Stimulated activated CD4-positive, alpha-beta T cell treated with anti-CD3 and anti-CD28 coated beads, Interleukin-1b, Interleukin-23, amount 100 ng/mL, for 1 hour (primary cell): ENCODE measurements around the gene ARID5B.

Experiments used
- DNase-seq, 2 donors: peaks; one replicate each; pipeline ENCODE4 v3.0.0-alpha.2; 2020; ENCODE audit warnings: low read depth in 2 of 2

ARID5B gene

DNA sequence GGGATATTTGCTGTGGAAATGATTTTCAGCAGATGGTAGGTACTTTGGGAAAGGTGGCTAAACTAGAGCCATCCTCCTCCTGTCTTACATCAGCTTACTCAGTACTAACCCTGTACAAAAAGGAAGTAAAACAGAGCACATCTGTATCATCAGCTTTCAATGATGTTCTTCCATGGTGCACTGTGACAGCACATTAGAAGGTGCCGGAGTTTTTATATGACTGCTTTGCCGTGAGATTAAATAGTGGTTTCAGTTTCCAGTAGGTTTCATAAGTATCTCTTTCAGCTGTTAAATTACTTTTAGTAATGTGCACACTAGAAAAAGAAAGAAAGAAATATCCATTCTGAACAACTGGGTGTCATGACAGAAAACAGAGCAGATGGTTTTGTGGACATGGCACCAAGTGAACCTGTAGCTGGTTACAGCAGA lies 86.5 kb downstream of the ARID5B start:
- DNase-seq, result no peak

DNA sequence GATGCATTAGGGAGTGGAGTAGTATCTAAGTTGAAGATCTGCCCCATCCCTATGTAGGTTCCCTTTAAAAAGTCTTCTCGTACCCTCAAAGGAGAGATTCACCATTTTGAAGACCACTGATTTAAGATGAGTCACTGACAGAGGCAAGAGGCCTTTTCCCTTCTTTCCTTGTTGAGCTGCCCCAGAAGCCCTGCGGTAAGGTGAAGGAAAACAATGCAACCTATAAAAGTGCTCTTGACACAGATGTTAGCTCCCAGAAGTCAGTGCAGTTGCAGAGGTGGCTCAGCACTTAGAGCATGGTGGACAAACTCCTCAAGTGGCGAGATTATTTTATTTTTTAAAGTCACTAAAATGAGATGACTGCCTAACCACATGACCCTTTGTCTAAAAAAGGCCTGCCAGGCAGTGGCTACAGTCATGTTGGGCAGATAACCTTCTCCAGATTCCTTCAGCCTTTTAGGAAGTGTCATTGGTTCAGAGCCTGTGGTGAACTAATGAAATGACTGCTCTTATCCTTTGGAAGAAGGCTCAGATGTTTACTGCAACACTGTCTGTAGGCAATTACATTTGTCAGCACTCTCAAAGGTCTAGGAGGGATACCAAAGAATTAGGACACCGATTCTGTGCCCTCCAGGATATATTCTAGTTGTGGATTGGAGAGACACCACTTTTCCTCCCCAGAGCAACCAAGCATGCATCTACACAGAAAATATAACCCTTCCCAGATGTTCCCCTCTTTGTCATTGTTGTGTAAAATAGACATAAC lies 88.7 kb downstream of the ARID5B start:
- no peak for DNase-seq

DNA sequence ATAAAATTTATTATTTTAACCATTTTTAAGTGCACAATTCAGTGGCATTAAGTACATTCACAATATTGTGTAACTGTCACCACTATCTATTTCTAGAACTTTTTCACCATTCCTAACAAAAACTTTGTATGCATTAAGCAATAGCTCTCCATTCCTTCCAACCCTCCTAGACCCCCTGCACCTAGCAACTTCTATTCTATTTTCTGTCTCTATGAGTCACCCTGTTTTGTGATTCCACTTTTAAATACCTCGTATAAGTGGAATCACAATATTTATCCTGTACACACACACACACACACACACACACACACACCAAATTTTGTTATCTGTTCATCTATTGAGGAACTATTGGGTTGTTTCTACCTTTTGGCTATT lies 89.2 kb downstream of the ARID5B start:
- no peak for DNase-seq

DNA sequence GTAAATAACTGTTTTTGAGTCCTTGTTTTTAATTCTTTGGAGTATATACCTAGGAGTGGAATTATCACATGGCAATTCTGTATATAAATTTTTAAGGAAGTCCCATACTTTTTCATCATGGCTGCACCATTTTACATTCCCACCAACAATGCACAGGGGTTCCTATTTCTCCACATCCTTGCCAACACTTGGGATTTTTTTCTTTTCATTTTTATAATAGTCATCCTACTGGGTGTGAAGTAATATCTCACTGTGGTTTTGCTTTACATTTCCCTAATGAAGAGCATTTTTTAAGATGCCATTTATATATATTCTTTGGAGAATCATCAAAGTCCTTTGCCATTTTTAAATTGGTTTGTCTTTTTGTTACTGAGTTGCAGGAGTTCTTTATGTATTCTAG lies 89.7 kb downstream of the ARID5B start:
- DNase-seq, result no peak

DNA sequence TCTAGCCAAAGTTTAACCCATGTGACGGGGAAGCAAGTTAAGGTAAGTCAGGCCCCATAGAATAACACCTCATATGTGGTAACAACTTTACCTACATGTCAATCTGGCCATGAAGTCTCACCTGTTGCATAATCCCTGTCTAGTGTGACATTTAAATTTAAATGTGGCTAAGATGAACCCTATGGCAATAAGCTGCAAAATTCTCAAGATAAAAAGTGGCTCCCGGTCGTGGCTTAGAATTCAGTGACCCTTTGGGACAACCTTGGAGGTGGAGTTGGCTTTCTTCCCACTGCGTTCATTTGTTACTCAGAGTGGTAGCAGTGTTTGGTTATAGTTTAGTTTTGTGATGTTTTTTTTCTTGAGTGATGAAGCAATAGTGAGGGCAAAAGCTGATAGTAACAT lies 90.6 kb downstream of the ARID5B start:
- no peak for DNase-seq

DNA sequence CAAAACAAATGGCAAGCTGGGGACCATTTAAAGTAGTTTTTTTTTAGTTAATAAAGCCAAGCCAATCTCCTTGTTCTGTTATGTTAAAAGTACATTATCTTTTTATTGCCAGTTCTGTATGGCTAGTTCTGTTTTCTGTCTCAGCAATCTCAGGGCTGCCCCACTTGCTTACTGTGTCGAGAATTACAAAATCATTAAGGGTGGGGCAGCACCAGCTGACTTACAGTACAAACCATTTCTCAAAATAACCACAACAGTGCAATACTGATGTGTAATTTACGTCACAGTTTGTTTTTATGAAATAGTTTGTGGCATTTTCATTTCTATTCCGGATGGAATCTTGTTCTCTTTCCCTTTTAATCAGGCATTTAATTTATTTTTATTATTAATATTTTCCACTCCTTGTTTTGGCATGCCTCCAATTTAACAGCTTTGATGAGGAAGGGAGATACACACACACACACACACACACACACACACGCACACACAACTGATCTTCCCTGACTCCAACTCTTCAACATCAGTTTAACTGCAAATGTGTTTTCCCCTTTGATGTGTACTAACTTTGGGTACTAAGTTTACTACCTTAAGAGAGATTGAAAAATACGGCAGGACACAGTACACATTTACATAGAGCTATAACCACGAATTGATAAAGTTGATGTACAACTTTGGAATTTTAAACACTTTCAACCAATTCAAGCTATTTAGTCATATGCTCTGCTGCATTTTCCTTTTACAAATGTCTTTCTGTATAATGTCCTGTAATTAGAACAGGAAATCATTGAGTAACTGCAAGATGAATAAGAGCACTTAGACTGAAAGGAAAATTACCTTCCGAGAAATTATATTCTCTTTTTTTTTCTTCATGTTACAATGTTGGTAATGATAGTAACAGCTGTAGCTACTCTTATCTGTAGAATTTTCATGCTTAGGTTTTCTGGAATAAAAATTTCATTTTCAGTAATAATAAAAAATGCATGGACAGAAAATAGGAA lies 91.5 kb downstream of the ARID5B start:
- peak; percentile 12 to 17 for DNase-seq

DNA sequence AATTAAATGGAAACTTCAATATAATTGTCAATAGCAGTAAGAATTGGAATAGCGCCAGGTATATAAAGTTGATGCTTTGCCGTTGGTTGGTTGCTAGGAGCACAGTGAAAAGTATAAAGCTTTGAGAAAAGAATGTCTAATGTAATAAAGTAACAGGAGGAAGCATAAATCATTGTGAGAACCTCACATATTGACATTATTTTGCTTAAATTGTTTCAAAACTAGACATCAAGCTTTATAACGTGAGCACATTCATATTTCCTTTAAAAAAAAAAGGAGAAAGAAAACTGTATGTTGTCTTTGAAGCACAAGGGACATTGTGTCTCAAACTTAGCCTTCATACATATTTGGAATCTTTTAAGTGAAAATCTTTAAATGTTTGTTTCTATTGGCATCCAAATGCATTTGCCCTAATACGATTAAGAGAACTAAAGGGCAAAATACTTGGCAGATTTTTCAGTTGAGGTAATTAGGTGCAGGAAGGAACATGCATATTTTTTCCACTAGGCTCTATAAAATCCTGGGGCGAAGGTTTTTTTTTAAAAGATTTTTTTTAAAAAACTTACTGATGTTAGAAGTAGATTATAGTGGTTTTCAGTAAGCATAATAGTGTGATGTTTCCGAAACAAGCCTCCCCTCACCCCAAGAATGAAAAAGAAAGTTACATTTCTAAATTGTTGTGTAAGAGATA lies 92.4 kb downstream of the ARID5B start:
- DNase-seq, result no peak

DNA sequence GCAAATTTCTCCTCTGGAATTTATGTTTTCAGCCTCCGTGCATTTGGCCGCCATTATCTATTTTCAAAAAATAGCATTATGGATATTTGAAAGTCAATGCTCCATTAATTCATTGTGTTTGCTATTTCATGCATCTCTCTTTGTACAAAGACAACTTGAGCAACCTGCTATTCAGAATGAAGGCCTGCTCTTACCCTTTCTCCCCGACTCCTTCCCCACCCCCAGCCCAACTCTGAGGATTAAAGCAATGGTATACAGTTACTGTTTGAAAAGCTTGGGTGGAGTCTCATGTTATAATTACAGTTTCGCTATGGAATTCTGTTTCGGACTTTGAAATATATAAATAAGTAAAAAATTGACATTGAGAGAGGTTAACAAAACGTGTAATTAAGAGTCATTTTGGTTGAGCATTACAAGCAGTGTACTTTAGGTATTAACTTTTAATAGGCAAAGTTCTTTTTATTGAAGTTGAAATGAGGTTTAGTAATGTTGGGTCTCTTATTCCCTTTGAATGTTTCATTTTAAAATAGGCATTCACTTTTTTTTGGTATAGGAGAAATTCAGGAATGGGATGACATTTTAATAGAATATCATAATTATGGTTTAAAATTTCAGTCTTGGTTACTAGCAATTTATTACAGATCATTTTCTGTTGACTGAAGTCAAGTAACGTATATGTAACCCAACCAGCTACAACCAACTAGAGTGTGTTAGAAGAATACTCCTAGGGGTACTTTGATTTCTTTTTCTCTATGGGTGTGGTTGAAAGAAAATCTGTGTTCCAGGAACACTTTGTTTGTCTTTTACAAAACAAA lies 93.1 kb downstream of the ARID5B start:
- DNase-seq, result no peak

DNA sequence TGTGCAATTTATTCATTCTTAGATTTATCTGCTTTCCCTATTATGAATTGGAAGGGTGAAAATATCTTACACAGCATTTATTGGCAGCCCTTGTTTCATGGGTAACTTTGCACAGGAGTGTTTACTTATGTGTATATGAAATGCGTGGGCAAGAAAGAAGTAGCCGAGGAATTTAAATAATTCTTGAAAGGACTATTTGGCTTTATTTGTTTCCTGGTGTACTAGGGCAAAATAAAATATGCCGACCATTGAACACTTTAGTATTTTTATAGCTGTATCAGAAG lies 93.7 kb downstream of the ARID5B start:
- DNase-seq, result no peak

DNA sequence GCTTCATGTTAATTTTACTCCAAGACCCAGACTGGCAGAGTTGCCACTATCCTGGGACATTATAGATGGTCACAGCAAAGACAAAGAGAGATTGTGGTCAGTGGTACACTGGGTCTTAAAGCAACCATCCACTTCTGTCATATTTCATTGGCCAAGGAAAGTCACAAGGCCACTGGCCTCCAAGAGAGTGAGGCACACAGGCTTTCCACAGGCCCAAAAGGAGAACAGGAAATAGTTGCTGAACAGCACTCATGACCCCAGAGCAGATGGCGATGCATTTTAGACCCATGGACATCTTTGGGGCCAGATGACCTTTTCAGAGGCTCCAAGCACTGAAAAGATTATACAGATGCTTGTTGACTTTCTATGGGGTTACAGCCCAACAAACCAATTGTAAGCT lies 97.4 kb downstream of the ARID5B start:
- DNase-seq, result no peak

DNA sequence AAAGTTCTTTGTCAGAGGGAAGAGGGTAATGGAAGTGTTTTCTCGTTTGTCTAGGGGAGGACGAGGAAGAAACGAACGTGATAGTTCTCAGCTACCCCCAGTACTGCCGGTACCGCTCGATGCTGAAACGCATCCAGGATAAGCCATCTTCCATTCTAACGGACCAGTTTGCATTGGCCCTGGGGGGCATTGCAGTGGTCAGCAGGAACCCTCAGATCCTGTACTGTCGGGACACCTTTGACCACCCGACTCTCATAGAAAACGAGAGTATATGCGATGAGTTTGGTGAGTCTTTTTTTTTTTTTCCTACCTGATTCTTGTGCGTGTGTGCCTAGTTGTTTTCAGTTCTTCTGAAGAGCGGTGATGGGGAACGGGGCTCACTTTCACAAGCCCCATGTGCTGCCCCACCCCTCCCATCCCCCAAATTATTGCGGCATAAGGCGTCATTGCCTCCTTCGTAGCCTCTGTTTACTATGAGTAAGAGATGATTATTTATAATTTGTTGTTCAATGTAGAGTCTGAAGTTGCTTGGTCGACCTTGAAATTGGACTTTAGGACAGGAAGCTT lies 98.6 kb downstream of the ARID5B start:
- DNase-seq, result no peak

DNA sequence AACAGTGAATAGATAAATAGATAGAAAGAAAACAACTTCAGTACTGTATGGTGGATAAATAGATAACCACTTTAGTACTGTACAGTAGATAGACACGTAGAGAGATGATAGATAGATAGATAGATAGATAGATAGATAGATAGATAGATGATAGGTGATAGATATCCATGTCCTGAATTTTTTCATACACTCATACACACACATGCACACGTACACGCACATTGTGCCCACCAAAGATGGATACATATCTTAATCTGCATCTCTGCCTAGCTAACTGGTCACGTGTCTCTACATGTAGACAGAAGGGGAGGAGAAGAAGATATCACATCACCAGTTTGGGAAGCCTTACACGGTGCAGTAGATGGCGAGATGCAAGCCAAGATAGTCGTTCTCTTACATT lies 99.2 kb downstream of the ARID5B start:
- no peak for DNase-seq

DNA sequence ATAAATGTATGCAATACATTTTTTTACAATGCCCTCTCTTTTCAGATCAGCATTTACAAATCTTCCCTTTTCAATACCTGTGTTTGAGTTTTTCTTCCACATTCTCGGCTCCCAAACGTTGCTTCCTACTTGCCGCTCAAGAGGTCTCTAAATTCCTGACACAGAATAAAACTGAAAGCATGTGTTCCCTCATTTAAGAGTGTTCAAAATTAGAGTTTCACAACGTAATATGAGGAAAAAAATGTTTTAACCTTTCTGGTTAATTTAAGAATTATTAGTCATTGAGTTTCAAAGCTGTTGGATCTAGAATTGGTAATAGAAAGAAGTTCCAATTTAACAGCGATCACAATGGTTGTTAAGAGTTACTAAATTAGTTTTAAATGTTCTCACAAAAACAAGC lies 100.4 kb downstream of the ARID5B start:
- DNase-seq, result no peak

DNA sequence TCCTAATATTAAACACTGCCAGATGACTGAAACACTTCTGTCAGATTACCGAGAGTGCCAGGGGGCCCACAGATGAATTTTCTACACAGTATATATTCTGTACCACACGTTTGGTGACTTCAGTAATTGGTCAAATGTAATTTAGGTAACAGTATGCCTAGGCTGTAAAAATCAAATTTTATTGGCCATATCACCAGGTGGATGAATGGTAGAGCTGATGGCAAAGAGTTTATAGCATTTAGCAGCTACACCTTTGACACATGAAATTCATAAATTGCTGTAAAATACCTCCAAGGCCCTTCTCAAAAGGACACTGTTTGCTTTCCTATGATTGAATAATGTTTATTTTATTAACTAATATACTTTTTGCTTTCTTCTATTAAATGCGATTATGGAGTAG lies 101.3 kb downstream of the ARID5B start:
- DNase-seq, result no peak

DNA sequence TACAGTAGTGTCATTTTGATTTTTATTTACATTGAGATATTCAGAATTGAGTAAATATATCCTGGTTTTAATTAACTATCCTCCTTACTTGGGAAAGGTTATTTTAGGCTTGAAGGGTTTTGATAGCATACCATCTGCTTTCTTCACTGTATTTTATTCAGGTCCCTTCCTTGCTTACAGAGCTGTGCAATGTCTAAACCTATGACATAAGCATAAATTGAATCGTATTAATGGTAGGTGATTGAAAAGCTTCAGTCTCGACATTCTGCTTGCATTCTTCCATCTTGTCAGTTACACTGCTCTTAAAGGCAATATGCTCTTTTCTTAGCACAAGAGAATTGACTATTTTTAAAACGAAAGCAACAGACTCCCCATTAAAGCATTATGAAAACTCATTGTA lies 102.5 kb downstream of the ARID5B start:
- DNase-seq, result no peak

DNA sequence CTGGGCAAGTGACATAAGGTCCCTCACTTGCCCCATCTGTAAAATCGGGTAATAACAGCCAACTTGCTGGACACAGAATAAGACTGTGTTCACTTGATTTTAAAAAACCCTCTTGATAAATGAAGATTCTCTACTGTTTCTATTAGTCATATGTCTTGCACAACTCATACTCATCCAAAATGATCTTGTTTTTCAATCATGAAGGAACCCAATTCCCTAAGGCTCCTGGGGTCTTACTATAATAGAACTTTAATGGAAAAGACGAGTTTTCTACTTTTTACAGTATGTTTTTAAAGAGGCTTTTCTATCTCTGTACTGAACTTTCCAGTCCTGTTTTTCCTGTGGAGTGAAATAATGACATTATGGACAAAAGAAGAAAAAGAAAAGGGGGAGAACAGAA lies 103.8 kb downstream of the ARID5B start:
- DNase-seq, result no peak

DNA sequence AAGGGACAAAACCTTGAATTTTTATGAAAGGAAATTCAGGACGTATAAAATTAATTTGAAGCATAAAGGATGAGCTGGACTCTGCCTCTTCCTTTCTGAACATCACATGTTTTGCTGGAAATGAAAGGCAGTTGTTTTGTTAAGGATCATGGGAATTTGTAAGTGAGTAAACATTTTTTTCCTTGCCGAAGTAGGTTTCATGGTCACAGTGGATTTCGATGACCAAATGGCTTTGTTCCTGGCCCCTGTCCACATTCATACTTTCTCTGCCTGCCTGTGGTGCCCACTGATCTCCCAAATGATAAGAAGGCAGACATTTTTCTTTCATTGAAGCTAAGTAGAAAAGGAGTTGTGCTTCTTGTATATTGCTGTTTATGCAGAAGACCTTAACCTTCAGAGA lies 104.2 kb downstream of the ARID5B start:
- DNase-seq, result no peak

DNA sequence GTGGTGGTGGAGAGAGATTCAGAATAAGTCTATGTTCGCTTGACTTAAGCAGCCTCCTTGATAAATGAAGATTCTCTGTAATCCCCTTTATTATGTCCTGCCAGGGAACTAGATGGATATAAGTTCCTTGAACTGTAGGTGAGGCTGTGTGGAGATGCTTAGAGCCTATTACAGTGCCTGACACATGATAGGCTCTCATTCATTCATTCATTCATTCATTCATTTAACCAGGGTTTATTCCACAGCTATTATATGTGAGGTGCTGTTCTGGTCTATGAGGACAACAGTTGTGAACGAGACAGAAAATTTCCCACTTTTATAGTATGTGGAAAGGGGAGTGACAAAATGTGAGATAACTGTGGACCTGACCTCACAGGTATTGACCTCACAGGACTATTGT lies 105.6 kb downstream of the ARID5B start:
- no peak for DNase-seq

DNA sequence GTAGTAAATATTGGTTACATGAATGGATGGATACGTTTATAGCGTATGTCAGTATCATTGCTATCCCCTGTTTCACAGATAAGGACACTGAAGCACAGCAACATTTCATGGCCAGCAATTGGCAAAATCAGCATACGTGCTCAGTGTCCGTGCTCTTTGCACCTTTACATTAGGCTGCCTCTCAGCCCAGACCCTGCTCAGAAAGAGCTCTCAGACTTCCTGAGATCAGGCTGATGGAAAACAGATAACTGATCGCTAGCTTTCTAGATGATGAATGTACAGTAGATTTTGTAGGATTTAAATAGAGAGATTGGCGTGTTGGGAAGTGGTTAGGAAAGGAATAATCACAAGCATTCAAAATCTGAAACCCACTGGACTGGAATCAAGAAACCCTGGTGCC lies 106.7 kb downstream of the ARID5B start:
- DNase-seq, result no peak

DNA sequence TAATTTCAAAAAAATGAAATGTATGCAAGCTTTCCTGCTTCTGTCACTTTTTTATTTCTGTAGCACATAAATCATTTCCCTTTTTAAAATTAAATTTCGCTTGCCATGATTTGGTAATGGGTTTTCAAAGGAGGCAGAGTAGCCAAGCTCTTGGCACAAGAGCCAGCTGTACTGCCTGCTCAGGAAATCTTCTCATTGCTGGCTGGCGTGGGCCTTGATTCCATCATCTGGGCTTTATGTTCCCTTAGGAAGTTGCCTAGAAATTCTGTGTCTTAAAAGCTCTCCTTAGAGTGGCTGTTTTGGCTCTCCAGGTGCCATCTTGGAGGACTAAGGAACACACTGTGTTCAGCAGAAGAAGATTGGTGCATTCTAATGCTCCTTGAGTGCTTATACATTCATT lies 107.4 kb downstream of the ARID5B start:
- DNase-seq, result no peak

DNA sequence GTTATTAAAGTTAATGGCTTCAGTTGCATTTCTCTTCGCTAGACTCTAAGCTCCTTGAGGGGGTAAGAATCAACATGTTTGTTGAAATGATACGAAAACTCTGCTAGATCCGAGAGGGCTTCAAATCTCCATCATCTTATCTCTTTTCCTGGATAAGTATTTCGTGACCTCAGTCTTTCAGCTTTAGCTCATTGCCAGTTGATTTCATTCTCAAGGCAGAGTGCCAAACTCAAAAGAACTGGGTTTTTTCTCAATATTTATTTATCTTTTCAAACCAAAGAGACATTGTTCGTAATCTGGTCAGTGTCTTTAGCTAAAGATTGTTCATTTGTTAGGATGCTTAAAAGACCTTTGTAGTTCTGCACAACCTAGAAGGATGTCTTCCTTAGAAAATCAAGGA lies 108.9 kb downstream of the ARID5B start:
- DNase-seq, result no peak
